HG03521 (cell line): ENCODE data around the gene KLHDC8B.

Experiments
- ATAC-seq: cut with Tn5 transposase; IDR thresholded peaks from one replicate; pipeline ENCODE4 v1.9.1; 2021; ENCODE audit warnings: mild to moderate bottlenecking, moderate library complexity; ENCODE audit not compliant: unreplicated experiment

Gene KLHDC8B

GRCh38 chr3:49171119-49171774, at the start of gene KLHDC8B:
Gene KLHDC8B (plus strand): TSS chr3:49171598. CDS start chr3:49172770, 1,172 bp downstream.
- no peak for ATAC-seq

DNA sequence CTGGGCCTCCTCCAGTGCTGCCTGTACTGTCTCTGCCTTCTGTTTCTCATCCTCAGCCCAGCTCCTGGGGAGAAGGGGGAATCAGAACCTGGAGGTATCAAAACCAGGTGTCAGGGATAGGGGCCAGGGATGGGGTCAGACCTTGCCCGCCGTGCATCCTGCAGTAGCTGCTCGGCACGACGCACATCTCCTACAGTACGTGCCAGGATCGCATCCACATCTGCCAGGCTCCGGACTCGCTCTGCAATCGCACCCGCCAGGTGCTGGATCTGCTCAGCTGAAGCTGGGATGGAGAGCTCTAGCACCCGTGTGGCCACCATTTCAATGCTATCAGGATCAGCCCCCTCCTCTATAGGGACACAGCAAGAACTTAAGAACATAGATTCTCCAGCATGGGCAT, 49.4 kb upstream of the KLHDC8B start:
- ATAC-seq: no peak

GRCh38 chr3:49122451-49122850, 48.9 kb upstream of the KLHDC8B start:
- no peak for ATAC-seq

DNA sequence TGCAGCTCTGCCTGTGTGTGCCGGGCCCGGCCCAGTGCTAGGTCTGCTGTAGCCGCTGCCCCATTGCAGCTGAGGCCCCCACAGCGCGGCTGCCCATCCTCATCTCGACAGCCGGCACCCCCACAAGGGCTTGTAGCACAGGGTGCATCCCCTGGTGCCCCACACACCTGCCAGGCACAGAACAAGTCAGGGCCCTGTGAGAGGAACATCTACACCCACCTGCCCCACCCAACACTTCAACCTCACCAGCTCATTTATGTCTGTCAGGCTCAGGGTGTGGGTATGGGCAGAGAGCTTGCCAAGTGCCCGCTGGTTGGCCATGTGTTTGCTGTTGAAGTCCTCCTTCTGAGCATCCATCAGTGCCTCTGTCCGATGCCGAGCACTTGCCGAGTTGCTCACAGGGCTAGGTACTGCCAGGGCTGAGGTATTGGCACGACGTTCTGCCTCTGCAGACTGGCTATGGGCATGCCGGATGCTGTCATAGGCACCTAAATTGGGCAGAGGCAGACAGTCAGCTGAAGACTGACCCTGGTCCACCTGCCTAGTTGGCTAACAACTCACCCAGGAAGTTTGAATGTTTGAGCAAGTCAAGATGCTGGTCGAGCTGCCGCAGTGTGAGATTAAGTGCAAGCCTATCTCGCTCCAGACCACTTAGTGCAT, 48.4 kb upstream of the KLHDC8B start:
- no peak for ATAC-seq

GRCh38 chr3:49123687-49124086, 47.7 kb upstream of the KLHDC8B start:
- no peak for ATAC-seq

DNA sequence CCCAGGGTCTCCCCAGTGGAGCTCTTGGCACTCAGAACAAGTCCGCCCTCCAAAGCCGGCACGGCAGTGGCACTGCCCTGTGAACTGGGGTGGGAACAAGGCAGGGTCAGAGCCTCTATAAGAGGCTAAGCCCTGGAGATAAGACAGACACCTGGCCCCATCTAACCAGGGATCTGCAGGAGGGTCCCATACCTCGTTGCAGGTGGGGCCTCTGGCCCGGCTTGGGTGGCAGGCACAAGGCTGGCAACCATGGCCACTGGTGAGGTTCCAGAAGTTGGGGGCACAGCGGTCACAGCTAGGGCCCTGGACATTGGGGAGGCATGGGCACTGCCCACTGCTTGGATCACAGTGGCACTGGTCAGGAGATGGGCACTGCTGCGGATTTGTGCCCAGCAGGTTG, 47.2 kb upstream of the KLHDC8B start:
- ATAC-seq: no peak

GRCh38 chr3:49124991-49125670, 46.3 kb upstream of the KLHDC8B start:
- ATAC-seq: no peak

GRCh38 chr3:49131040-49131439, 40.4 kb upstream of the KLHDC8B start:
- no peak for ATAC-seq

GRCh38 chr3:49131576-49131975, 39.8 kb upstream of the KLHDC8B start:
- no peak for ATAC-seq

DNA sequence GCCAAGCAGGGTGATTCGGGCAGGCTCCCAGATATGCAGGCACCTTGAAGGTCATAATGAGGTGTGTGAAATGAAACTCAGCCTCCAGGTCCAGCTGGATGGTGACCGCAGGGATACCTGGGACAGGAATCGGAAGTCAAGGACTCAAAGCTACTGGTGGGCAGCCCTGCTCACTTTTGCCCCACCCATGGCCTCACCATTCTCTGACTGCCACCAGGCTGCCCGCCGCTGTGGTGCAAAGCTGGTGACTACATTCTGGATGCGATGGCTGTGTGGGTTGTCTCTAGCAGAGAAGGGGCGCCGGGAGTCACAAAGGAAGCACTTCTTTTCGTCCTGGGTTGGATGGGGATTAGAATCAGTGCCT, 39.3 kb upstream of the KLHDC8B start:
- no peak for ATAC-seq

GRCh38 chr3:49132437-49133225, 38.8 kb upstream of the KLHDC8B start, which contains the start of gene LAMB2:
Gene LAMB2 (minus strand): TSS chr3:49133050. CDS start chr3:49132867, 183 bp downstream.
- no peak for ATAC-seq

- no peak for ATAC-seq
Observed at GRCh38 chr3:49133226-49133951, 38.0 kb upstream of the KLHDC8B start.

DNA sequence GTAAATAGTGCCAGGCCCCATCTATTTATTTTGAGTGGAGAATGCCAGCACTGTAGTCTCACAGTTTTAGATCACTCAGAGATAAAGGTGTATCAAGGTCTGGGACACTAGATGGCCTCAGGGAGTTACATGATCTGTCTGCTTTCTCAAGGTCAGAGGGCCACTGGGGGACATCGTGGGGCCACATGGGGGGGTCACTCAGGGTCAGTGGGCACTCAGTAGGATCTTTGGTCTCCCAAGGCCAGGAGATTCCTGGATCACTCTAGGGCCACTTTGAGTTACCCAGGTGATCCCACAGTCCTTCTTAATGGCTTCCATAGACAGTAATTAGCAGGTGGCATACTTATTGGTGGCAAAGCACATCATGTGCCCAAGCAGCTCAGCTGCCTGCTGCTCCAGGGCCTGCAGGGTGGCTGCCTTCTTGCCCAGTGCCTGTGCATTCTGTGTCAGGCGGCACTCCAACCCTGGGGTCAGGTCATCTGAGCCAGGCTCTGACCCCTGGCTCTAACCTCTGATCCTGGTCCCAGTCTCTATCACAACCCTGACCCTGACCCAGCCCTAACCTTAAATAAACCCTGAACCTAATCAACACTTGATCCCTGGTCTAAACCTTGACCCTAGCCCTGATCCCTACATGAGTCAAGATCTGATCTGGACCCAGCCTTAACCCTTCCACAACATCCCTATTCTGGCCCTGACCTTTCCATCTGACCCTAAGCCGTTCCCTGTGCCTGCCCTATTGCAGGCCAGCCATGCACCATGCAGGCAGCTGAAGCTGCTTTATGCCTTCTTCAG, 36.7 kb upstream of the KLHDC8B start:
- no peak for ATAC-seq

- ATAC-seq: no peak
Observed at GRCh38 chr3:49135499-49135898, 35.9 kb upstream of the KLHDC8B start.

DNA sequence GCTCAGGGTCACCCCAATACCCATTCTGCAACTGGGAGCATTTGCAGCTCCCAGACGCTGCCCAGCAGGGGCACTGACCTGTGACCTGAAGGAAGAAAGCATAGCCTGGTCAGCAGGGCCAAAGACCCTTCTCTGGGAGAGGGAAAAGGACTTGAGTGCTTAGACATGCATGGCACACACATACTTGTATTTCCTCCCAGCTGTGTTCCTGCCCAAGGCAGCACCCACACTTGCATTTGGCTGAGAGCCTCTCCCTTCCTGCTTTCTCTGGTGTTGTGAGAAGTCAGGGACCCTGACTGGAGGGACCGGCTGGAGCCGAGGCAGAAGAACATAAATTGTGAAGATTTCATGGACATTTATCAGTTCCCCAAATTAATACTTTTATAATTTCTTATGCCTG, 31.3 kb upstream of the KLHDC8B start:
- ATAC-seq: no peak

DNA sequence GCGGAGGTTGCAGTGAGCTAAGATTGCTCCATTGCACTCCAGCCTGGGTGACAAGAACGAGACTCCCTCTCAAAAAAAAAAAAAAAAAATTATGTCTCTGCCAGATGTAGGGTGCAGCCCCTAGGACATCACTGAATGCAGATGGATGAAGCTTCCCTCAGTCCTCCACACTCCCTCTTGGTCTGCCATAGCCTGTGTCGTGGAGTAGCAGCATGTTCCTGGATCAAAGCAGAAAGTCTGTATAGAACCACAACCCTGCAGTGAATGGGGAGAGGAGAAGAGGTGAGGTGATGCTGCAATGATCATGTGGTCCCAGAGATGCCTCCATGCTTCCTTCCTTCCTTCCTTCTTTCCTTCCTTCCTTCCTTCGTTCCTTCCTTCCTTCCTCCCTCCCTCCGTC, 23.2 kb upstream of the KLHDC8B start:
- no peak for ATAC-seq

- ATAC-seq: no peak
Observed at GRCh38 chr3:49151610-49152009, 19.8 kb upstream of the KLHDC8B start.

DNA sequence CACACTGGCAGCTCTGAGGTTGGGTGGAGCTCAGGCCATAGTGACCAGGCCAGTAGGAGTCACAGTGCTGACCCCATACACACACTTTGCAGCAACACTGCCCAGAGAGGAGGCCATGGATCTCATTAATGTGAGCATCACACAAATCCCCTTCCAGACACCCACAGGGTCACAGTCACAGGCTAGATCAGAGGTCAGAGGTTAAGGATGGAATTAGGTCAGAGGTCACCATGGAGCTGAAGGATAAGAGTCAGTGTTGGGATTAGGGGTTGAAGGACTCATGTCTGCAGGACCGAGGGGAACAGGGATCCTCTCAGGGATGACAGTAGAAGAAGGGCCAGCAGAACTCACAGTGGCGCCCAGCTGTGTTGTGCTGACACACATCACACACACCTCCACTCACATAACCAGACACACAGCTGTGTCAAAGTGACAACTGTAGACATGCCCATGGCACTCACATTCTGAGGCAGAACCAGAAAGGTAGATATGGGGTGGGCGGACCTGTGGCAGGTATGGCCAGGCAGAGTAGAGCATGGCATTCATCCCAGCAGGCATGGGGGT, 18.0 kb upstream of the KLHDC8B start:
- no peak for ATAC-seq

GRCh38 chr3:49157289-49157688, 14.1 kb upstream of the KLHDC8B start:
- no peak for ATAC-seq
